ENCODE results near the gene PTGES2.

The PTGES2 gene

DNA sequence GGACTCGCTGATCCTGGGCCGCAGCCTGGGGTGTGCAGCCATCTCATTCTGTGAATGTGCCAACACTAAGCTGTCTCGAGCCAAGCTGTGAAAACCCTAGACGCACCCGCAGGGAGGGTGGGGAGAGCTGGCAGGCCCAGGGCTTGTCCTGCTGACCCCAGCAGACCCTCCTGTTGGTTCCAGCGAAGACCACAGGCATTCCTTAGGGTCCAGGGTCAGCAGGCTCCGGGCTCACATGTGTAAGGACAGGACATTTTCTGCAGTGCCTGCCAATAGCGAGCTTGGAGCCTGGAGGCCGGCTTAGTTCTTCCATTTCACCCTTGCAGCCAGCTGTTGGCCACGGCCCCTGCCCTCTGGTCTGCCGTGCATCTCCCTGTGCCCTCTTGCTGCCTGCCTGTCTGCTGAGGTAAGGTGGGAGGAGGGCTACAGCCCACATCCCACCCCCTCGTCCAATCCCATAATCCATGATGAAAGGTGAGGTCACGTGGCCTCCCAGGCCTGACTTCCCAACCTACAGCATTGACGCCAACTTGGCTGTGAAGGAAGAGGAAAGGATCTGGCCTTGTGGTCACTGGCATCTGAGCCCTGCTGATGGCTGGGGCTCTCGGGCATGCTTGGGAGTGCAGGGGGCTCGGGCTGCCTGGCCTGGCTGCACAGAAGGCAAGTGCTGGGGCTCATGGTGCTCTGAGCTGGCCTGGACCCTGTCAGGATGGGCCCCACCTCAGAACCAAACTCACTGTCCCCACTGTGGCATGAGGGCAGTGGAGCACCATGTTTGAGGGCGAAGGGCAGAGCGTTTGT lies 19.9 kb downstream of the PTGES2 start:
- Histone ChIP-seq H3K79me2 (ENCODE audit: low read length) (no peaks in the 10 kb centered on the region), H3K36me3 (replicated peaks; ENCODE audit: low read depth, low read length) (peaks cover 37% of the 10 kb centered on the region), H2AFZ (ENCODE audit: low read depth, low read length) (no peak overlapping the region), H3K4me1 (ENCODE audit: low read length) (no peaks in the 10 kb centered on the region), H3K4me2 (ENCODE audit: low read length) (no peak overlapping the region), H3K4me3 (ENCODE audit: low read length) (no peak overlapping the region), H3K27ac (ENCODE audit: low read length) (no peak overlapping the region), H3K27me3 (ENCODE audit: low read depth, low read length) (no peaks in the 10 kb centered on the region), H4K20me1 (ENCODE audit: insufficient read depth, low read length) (no peaks in the 10 kb centered on the region; the same call in 1 of the 2 replicates), H3K9me3 (ENCODE audit: insufficient read depth, low read length) (no peaks in the 10 kb centered on the region), H3K9ac (ENCODE audit: low read length) (no peak overlapping the region)
- TF ChIP-seq EZH2phosphoT487 (IDR thresholded peaks at IDR 0.05; ENCODE audit: low read depth) (no peak), CTCF (IDR thresholded peaks at IDR 0.05; ENCODE audit: low read depth, low read length) (no peak)

GRCh38 chr9:128106940-128107467 lies 20.5 kb downstream of the PTGES2 start:
- no peaks in the 10 kb centered on the region for H3K9me3 ChIP-seq (ENCODE audit: insufficient read depth, low read length)
- H3K4me1 ChIP-seq (ENCODE audit: low read length) = no peaks in the 10 kb centered on the region
- H3K9ac ChIP-seq (ENCODE audit: low read length) = no peak overlapping the region
- H3K36me3 ChIP-seq (replicated peaks; ENCODE audit: low read depth, low read length) = peaks cover 40% of the 10 kb centered on the region
- no peak overlapping the region for H3K4me3 ChIP-seq (ENCODE audit: low read length)
- no peaks in the 10 kb centered on the region; the same call in 1 of the 2 replicates for H4K20me1 ChIP-seq (ENCODE audit: insufficient read depth, low read length)
- H3K4me2 ChIP-seq (ENCODE audit: low read length) = no peak overlapping the region
- H3K27ac ChIP-seq (ENCODE audit: low read length) = no peak overlapping the region
- H2AFZ ChIP-seq (ENCODE audit: low read depth, low read length) = no peak overlapping the region
- H3K79me2 ChIP-seq (ENCODE audit: low read length) = no peaks in the 10 kb centered on the region
- no peaks in the 10 kb centered on the region for H3K27me3 ChIP-seq (ENCODE audit: low read depth, low read length)
- TF ChIP-seq EZH2phosphoT487 (IDR thresholded peaks at IDR 0.05; ENCODE audit: low read depth) (no peak), CTCF (IDR thresholded peaks at IDR 0.05; ENCODE audit: low read depth, low read length) (no peak)

GRCh38 chr9:128106181-128106939 lies 21.2 kb downstream of the PTGES2 start:
- Histone ChIP-seq H4K20me1 (ENCODE audit: insufficient read depth, low read length) (no peaks in the 10 kb centered on the region; the same call in 1 of the 2 replicates), H3K36me3 (replicated peaks; ENCODE audit: low read depth, low read length) (peaks cover 40% of the 10 kb centered on the region), H3K27ac (ENCODE audit: low read length) (no peak overlapping the region)

More at GRCh38 chr9:128106181-128106939, 21.2 kb downstream of the PTGES2 start:
- Histone ChIP-seq H3K4me1 (ENCODE audit: low read length) (no peaks in the 10 kb centered on the region), H3K27me3 (ENCODE audit: low read depth, low read length) (no peaks in the 10 kb centered on the region), H3K4me3 (ENCODE audit: low read length) (no peak overlapping the region), H2AFZ (ENCODE audit: low read depth, low read length) (no peak overlapping the region), H3K79me2 (ENCODE audit: low read length) (no peaks in the 10 kb centered on the region), H3K9me3 (ENCODE audit: insufficient read depth, low read length) (no peaks in the 10 kb centered on the region), H3K4me2 (ENCODE audit: low read length) (no peak overlapping the region), H3K9ac (ENCODE audit: low read length) (no peak overlapping the region)
- TF ChIP-seq CTCF (IDR thresholded peaks at IDR 0.05; ENCODE audit: low read depth, low read length) = no peak
- no peak for TF ChIP-seq EZH2phosphoT487 (IDR thresholded peaks at IDR 0.05; ENCODE audit: low read depth)

Measured in OCI-LY3 (cell line).